HepG2 (cell line): ENCODE results near the gene SEMA3E. TPM values are rescaled to one million over a fixed set of nuclear protein-coding genes. Genes with fewer than 3 reads are reported as not detected.

Source experiments
- ATAC-seq: fragments of 200-7000 bp; cut with Tn5 transposase; 3 replicates; pipeline ENCODE4 v1.9.1; 2020; ENCODE audit warnings: mild to moderate bottlenecking, moderate library complexity
- BruUV-seq: library from RNA; stranded (reverse); fragments of 400-500 nt; replicated peaks from 2 replicates; lab custom pipeline; 2021; lab: Mats Ljungman, UMichigan
- CTCF ChIA-PET: fragments of 300-600 bp; formaldehyde crosslinking; extraction: SDS; loops from one replicate; lab custom pipeline; 2021; ENCODE audit warnings: low total read pairs, inconsistent platforms, low intra/inter-chr PET ratio; lab: Yijun Ruan, JAX
- POLR2A ChIA-PET: fragments of 350-600 bp; sonication (Branson Sonifier 250); formaldehyde crosslinking; loops from one replicate; lab custom pipeline; 2020; ENCODE audit warnings: antibody characterized with exemption, inconsistent platforms; lab: Yijun Ruan, JAX
- DNase-seq: peaks from one replicate; pipeline ENCODE4 v3.0.0-alpha.2; 2015; ENCODE audit warnings: low spot score
- FAIRE-seq: peaks from 3 replicates; lab custom pipeline; 2011; peaks lifted over from hg19 to GRCh38; lab: Jason Lieb, UNC
- H2AFZ ChIP-seq: one replicate; pipeline ENCODE4 v1.6.1; 2011; ENCODE audit warnings: low read length, inconsistent platforms
- H3K27ac ChIP-seq: fragments of 300-600 bp; 3 replicates; pipeline ENCODE4 v1.8.0; 2011; ENCODE audit warnings: mixed run types, mild to moderate bottlenecking, mixed read lengths, low read length, inconsistent platforms; ENCODE audit not compliant: insufficient read depth; ENCODE audit errors: extremely low read length
- H3K27me3 ChIP-seq, 2 experiments: fragments of 200-600 bp in 1 of 2; 2 replicates in 1 of 2; 3 replicates in 1 of 2; pipeline versions ENCODE4 v1.6.0 to v1.8.0; 2011; ENCODE audit warnings: low read length in 2 of 2, mild to moderate bottlenecking in 2 of 2, moderate library complexity in 2 of 2, inconsistent platforms in 1 of 2; ENCODE audit not compliant: insufficient read depth in 2 of 2, control insufficient read depth in 1 of 2
- H3K36me3 ChIP-seq, 2 experiments: fragments of 200-600 bp in 1 of 2; replicated peaks in 1 of 2; 2 replicates in 1 of 2; 3 replicates in 1 of 2; pipeline versions ENCODE4 v1.5.1 to v1.8.0; 2011; ENCODE audit warnings: low read length in 2 of 2, inconsistent platforms in 1 of 2; ENCODE audit not compliant: insufficient read depth in 2 of 2, control insufficient read depth in 1 of 2
- H3K4me1 ChIP-seq: 2 replicates; pipeline ENCODE4 v1.5.1; 2012; ENCODE audit warnings: low read length, inconsistent platforms; ENCODE audit not compliant: insufficient read depth
- H3K4me2 ChIP-seq: 2 replicates; pipeline ENCODE4 v1.6.0; 2011; ENCODE audit warnings: low read depth, low read length, inconsistent platforms
- H3K4me3 ChIP-seq, 3 experiments: fragments of 200-600 bp in 1 of 3; sonication (generic), shearing (Covaris generic) in 1 of 3; replicated peaks in 1 of 3; 2 replicates each; pipeline ENCODE4 v1.5.1; 2011 to 2016; ENCODE audit warnings: low read length in 3 of 3, inconsistent platforms in 2 of 3, low read depth in 2 of 3, mild to moderate bottlenecking in 2 of 3, control low read depth in 1 of 3, mixed read lengths in 1 of 3; ENCODE audit not compliant: insufficient read depth in 1 of 3
- H3K79me2 ChIP-seq: one replicate; pipeline ENCODE4 v1.6.1; 2011; ENCODE audit warnings: low read length, inconsistent platforms; ENCODE audit not compliant: insufficient read depth
- H3K9ac ChIP-seq: 2 replicates; pipeline ENCODE4 v1.6.0; 2011; ENCODE audit warnings: mild to moderate bottlenecking, low read depth, low read length, inconsistent platforms; ENCODE audit not compliant: insufficient read depth
- H3K9me3 ChIP-seq: 2 replicates; pipeline ENCODE4 v1.5.1; 2012; ENCODE audit warnings: mild to moderate bottlenecking, low read length
- H4K20me1 ChIP-seq: 2 replicates; pipeline ENCODE4 v1.6.0; 2011; ENCODE audit warnings: inconsistent platforms, mild to moderate bottlenecking, low read length, moderate library complexity; ENCODE audit not compliant: insufficient read depth
- AHDC1 ChIP-seq: sonication (generic); formaldehyde crosslinking; IDR thresholded peaks from 2 replicates; pipeline ENCODE4 v1.5.1; 2020; ENCODE audit warnings: mild to moderate bottlenecking, missing genetic modification reagents, borderline replicate concordance
- ATF7 ChIP-seq, 2 experiments: fragments of 450-650 bp in 1 of 2; sonication (generic) in 1 of 2; formaldehyde crosslinking in 1 of 2; IDR thresholded peaks; 2 replicates each; pipeline versions ENCODE4 v1.4.0 to v1.6.1; 2016 to 2020; ENCODE audit warnings: antibody characterized with exemption in 1 of 2, mild to moderate bottlenecking in 1 of 2, missing genetic modification reagents in 1 of 2
- GZF1 ChIP-seq: sonication (generic); formaldehyde crosslinking; IDR thresholded peaks from 2 replicates; pipeline ENCODE4 v1.5.1; 2020; ENCODE audit warnings: mild to moderate bottlenecking, missing genetic modification reagents
- HOXD1 ChIP-seq: sonication (generic); formaldehyde crosslinking; IDR thresholded peaks from 2 replicates; pipeline ENCODE4 v1.5.0; 2020; ENCODE audit warnings: missing genetic modification reagents
- KAT2B ChIP-seq: fragments of 150-350 bp; IDR thresholded peaks from 2 replicates; pipeline ENCODE4 v1.6.1; 2014; ENCODE audit warnings: low read depth, low read length, borderline replicate concordance
- KLF15 ChIP-seq: sonication (generic); formaldehyde crosslinking; IDR thresholded peaks from 2 replicates; pipeline ENCODE4 v1.8.1; 2023; ENCODE audit warnings: borderline replicate concordance, mild to moderate bottlenecking, inconsistent platforms, missing genetic modification reagents, mixed read lengths
- MXD4 ChIP-seq: IDR thresholded peaks from 2 replicates; pipeline ENCODE4 v1.6.1; 2016; ENCODE audit warnings: mild to moderate bottlenecking, missing biosample characterization, missing genetic modification reagents
- THYN1 ChIP-seq: sonication (generic); formaldehyde crosslinking; IDR thresholded peaks from 2 replicates; pipeline ENCODE4 v1.8.1; 2023; ENCODE audit warnings: low read depth, mild to moderate bottlenecking, moderate library complexity, missing genetic modification reagents, borderline replicate concordance
- USF2 ChIP-seq, 2 experiments: sonication (generic) in 1 of 2; formaldehyde crosslinking in 1 of 2; IDR thresholded peaks; 2 replicates each; pipeline versions ENCODE4 v1.5.1 to v1.6.1; 2011 to 2020; ENCODE audit warnings: borderline replicate concordance in 1 of 2, low read depth in 1 of 2, low read length in 1 of 2, mild to moderate bottlenecking in 1 of 2, missing genetic modification reagents in 1 of 2, moderate library complexity in 1 of 2
- ZBTB4 ChIP-seq: sonication (generic); formaldehyde crosslinking; IDR thresholded peaks from 2 replicates; pipeline ENCODE4 v1.4.0; 2020; ENCODE audit warnings: missing genetic modification reagents, mild to moderate bottlenecking, borderline replicate concordance
- ZNF20 ChIP-seq: sonication (generic); formaldehyde crosslinking; IDR thresholded peaks from 2 replicates; pipeline ENCODE4 v1.4.0; 2020; ENCODE audit warnings: mild to moderate bottlenecking, moderate library complexity, missing genetic modification reagents
- ZNF256 ChIP-seq: sonication (generic); formaldehyde crosslinking; conservative IDR thresholded peaks from 2 replicates; pipeline ENCODE4 v1.4.0; 2020; ENCODE audit warnings: missing genetic modification reagents
- ZNF468 ChIP-seq: sonication (generic); formaldehyde crosslinking; IDR thresholded peaks from 2 replicates; pipeline ENCODE4 v1.8.0; 2022; ENCODE audit warnings: mild to moderate bottlenecking, moderate library complexity, missing genetic modification reagents
- WGBS: methylation state at CpG from one replicate; pipeline ENCODE4 v1.1.6; 2017; ENCODE audit warnings: low lambda C conversion rate; 5-methylcytosine and 5-hydroxymethylcytosine counted together
- in situ Hi-C: cut with HindIII; loops from 2 replicates; pipeline ENCODE4 v1.10.0; 2017; ENCODE audit warnings: low pct_unique_long_range_greater_than_20kb; ENCODE audit not compliant: extremely low pct_ligation_motif_present
- intact Hi-C: fragments of 100-400 bp; cut with micrococcal nuclease; formaldehyde crosslinking; loops from one replicate; pipeline ENCODE4 v1.10.0; 2022; ENCODE audit not compliant: unreplicated experiment
- polyA plus RNA-seq, 8 experiments: library from polyadenylated mRNA; depleted of rRNA in 3 of 8; stranded (reverse) in 7 of 8; unstranded in 1 of 8; fragments of >200 nt; fragmentation: Illumina TruSeq in 4 of 8; extraction: Trizol in 4 of 8; gene quantifications; 2 replicates each; pipeline versions ENCODE4 v1.2.1 to v1.2.3, GENCODE V29; 2011 to 2016; ENCODE audit warnings: low read depth in 4 of 8, missing spikeins in 1 of 8, mixed read lengths in 1 of 8; ENCODE audit not compliant: insufficient read depth in 1 of 8
- total RNA-seq, 5 experiments: library from RNA; depleted of rRNA; stranded (reverse); fragments of >200 nt; fragmentation: Illumina TruSeq; extraction: Trizol; gene quantifications; 2 replicates each; pipeline ENCODE4 v1.2.3, GENCODE V29; 2016; ENCODE audit warnings: low read depth in 1 of 5

Gene SEMA3E
- total and polyA plus RNA-seq, 2 of the 13 experiments (the other 11 are each of a cell fraction or from before 2014, with no cell fraction given), result not detected

- no TSS peak for BruUV-seq
- in situ Hi-C loops (no loop called here), intact Hi-C loops (no loop called here)
- Histone ChIP-seq H3K79me2 (no peaks in the 10 kb centered on the region), H3K36me3 (no peaks in the 10 kb centered on the region), H3K9ac (no peak overlapping the region), H4K20me1 (no peaks in the 10 kb centered on the region), H3K4me3 (no peak overlapping the region), H3K27ac (no peak overlapping the region), H3K4me2 (no peak overlapping the region), H3K9me3 (no peaks in the 10 kb centered on the region), H2AFZ (no peak overlapping the region), H3K4me1 (no peaks in the 10 kb centered on the region), H3K27me3 (no peaks in the 10 kb centered on the region)
- ATAC-seq (no peak), FAIRE-seq (no peak), DNase-seq (no peak)
- ChIA-PET CTCF (no interaction called here), POLR2A (no interaction called here)
- WGBS, result 0% methylated on average over 3 of the region's 3 CpGs
- TF ChIP-seq HOXD1 (CRISPR knock-in tag) (no peak), ZNF468 (CRISPR knock-in tag) (no peak), MXD4 (CRISPR knock-in tag) (no peak), GZF1 (no peak), KLF15 (CRISPR knock-in tag) (no peak), ATF7 (IDR thresholded peaks at IDR 0.05) (no peak), ATF7 (CRISPR knock-in tag; IDR thresholded peaks at IDR 0.05) (no peak), USF2 (IDR thresholded peaks at IDR 0.05; ENCODE audit: low read depth, low read length) (no peak), USF2 (CRISPR knock-in tag; IDR thresholded peaks at IDR 0.05; ENCODE audit: borderline replicate concordance) (no peak), THYN1 (CRISPR knock-in tag) (no peak), KAT2B (no peak), AHDC1 (CRISPR knock-in tag) (no peak), ZNF256 (CRISPR knock-in tag) (no peak), ZNF20 (CRISPR knock-in tag) (no peak), ZBTB4 (CRISPR knock-in tag) (no peak)
These were observed 120.0 kb downstream of the SEMA3E start for GRCh38 chr7:83528925-83529423.
